H9 (cell line): Measurements from ENCODE around the gene GGNBP2. TPM values are rescaled to one million over a fixed set of nuclear protein-coding genes. Genes with fewer than 3 reads are reported as not detected.

Source experiments
- DNase-seq: peaks from one replicate; pipeline ENCODE4 v3.0.0-alpha.2; 2017
- H2AFZ ChIP-seq: one replicate; pipeline ENCODE4 v1.6.1; 2013; ENCODE audit warnings: mild to moderate bottlenecking, low read length, control low read depth, moderate library complexity
- H2AK5ac ChIP-seq: 2 replicates; pipeline ENCODE4 v1.6.1; 2013; ENCODE audit warnings: low read length, control low read depth, mixed read lengths; ENCODE audit not compliant: insufficient read length
- H2BK120ac ChIP-seq: one replicate; pipeline ENCODE4 v1.6.1; 2013; ENCODE audit warnings: low read depth, mild to moderate bottlenecking, low read length, control low read depth, inconsistent platforms; ENCODE audit not compliant: poor library complexity, severe bottlenecking
- H2BK12ac ChIP-seq: 2 replicates; pipeline ENCODE4 v1.6.1; 2013; ENCODE audit warnings: low read length, control low read depth, mixed read lengths, low read depth; ENCODE audit not compliant: insufficient read length
- H2BK15ac ChIP-seq: 2 replicates; pipeline ENCODE4 v1.6.1; 2013; ENCODE audit warnings: low read depth, low read length, control low read depth
- H2BK20ac ChIP-seq: one replicate; pipeline ENCODE4 v1.6.1; 2013; ENCODE audit warnings: low read depth, mild to moderate bottlenecking, low read length, control low read depth, inconsistent platforms; ENCODE audit not compliant: poor library complexity, severe bottlenecking
- H2BK5ac ChIP-seq: 2 replicates; pipeline ENCODE4 v1.6.1; 2013; ENCODE audit warnings: low read length, control low read depth, mixed read lengths; ENCODE audit not compliant: insufficient read length
- H3K14ac ChIP-seq: 2 replicates; pipeline ENCODE4 v1.6.1; 2013; ENCODE audit warnings: low read length, control low read depth; ENCODE audit not compliant: insufficient read depth
- H3K18ac ChIP-seq: 2 replicates; pipeline ENCODE4 v1.6.1; 2013; ENCODE audit warnings: low read depth, mild to moderate bottlenecking, mixed read lengths, low read length, control low read depth; ENCODE audit not compliant: insufficient read length
- H3K23ac ChIP-seq: 2 replicates; pipeline ENCODE4 v1.6.1; 2013; ENCODE audit warnings: low read length, control low read depth, mixed read lengths, low read depth; ENCODE audit not compliant: insufficient read length
- H3K23me2 ChIP-seq: 2 replicates; pipeline ENCODE4 v1.6.1; 2013; ENCODE audit warnings: low read depth, mild to moderate bottlenecking, mixed read lengths, low read length, control low read depth; ENCODE audit not compliant: insufficient read length, poor library complexity, severe bottlenecking
- H3K27ac ChIP-seq: 2 replicates; pipeline ENCODE4 v1.5.1; 2013; ENCODE audit warnings: low read length, control low read depth, mixed read lengths, low read depth; ENCODE audit not compliant: insufficient read length
- H3K27me3 ChIP-seq: 2 replicates; pipeline ENCODE4 v1.6.1; 2013; ENCODE audit warnings: low read length, control low read depth, inconsistent platforms; ENCODE audit not compliant: insufficient read depth
- H3K4ac ChIP-seq: 2 replicates; pipeline ENCODE4 v1.6.1; 2013; ENCODE audit warnings: low read depth, mild to moderate bottlenecking, control low read depth, inconsistent platforms, low read length, moderate library complexity
- H3K4me1 ChIP-seq: 2 replicates; pipeline ENCODE4 v1.6.1; 2013; ENCODE audit warnings: low read length, control low read depth, inconsistent platforms; ENCODE audit not compliant: insufficient read depth
- H3K4me2 ChIP-seq: 2 replicates; pipeline ENCODE4 v1.6.1; 2013; ENCODE audit warnings: low read length, control low read depth, mixed read lengths; ENCODE audit not compliant: insufficient read length, insufficient read depth
- H3K56ac ChIP-seq: 2 replicates; pipeline ENCODE4 v1.6.1; 2013; ENCODE audit warnings: low read depth, mild to moderate bottlenecking, mixed read lengths, low read length, control low read depth; ENCODE audit not compliant: insufficient read length
- H3K79me1 ChIP-seq: 2 replicates; pipeline ENCODE4 v1.6.1; 2013; ENCODE audit warnings: low read depth, mild to moderate bottlenecking, moderate library complexity, low read length, control low read depth, inconsistent platforms; ENCODE audit not compliant: insufficient read depth, poor library complexity, severe bottlenecking
- H3K79me2 ChIP-seq: 2 replicates; pipeline ENCODE4 v1.6.1; 2013; ENCODE audit warnings: low read length, control low read depth, inconsistent platforms; ENCODE audit not compliant: insufficient read depth
- H3K9ac ChIP-seq: 2 replicates; pipeline ENCODE4 v1.6.1; 2013; ENCODE audit warnings: low read length, control low read depth, mixed read lengths; ENCODE audit not compliant: insufficient read length; ENCODE audit errors: extremely low read depth
- H3K9me3 ChIP-seq: one replicate; pipeline ENCODE4 v1.6.1; 2013; ENCODE audit warnings: low read depth, low read length, inconsistent platforms; ENCODE audit not compliant: control insufficient read depth
- H3T11ph ChIP-seq: one replicate; pipeline ENCODE4 v1.6.1; 2013; ENCODE audit warnings: mild to moderate bottlenecking, low read length, control low read depth, inconsistent platforms
- H4K20me1 ChIP-seq: one replicate; pipeline ENCODE4 v1.6.1; 2013; ENCODE audit not compliant: control insufficient read depth, insufficient read length, insufficient read depth
- H4K5ac ChIP-seq: 2 replicates; pipeline ENCODE4 v1.6.1; 2013; ENCODE audit warnings: low read depth, mild to moderate bottlenecking, mixed read lengths, low read length, control low read depth; ENCODE audit not compliant: insufficient read length
- H4K8ac ChIP-seq: replicated peaks from 2 replicates; pipeline ENCODE4 v1.6.1; 2013; ENCODE audit warnings: low read length, control low read depth, mixed read lengths, low read depth; ENCODE audit not compliant: insufficient read length
- H4K91ac ChIP-seq: 2 replicates; pipeline ENCODE4 v1.6.1; 2013; ENCODE audit warnings: low read depth, mild to moderate bottlenecking, moderate library complexity, mixed read lengths, low read length, control low read depth; ENCODE audit not compliant: insufficient read length
- H3K27ac Mint-ChIP-seq, 3 experiments: 2 replicates in 2 of 3; 3 replicates in 1 of 3; pipeline ENCODE4 v1.8.0; 2020 to 2021; ENCODE audit warnings: mixed read lengths in 3 of 3, mild to moderate bottlenecking in 1 of 3, moderate library complexity in 1 of 3
- H3K27me3 Mint-ChIP-seq: 2 replicates; pipeline ENCODE4 v1.8.0; 2021; ENCODE audit warnings: low read depth, mild to moderate bottlenecking, moderate library complexity, mixed read lengths
- H3K36me3 Mint-ChIP-seq, 3 experiments: 2 replicates in 2 of 3; 3 replicates in 1 of 3; pipeline ENCODE4 v1.8.0; 2020 to 2021; ENCODE audit warnings: low read depth in 3 of 3, mixed read lengths in 3 of 3; ENCODE audit not compliant: insufficient read depth in 1 of 3
- H3K4me1 Mint-ChIP-seq, 2 experiments: 2 replicates each; pipeline ENCODE4 v1.8.0; 2020; ENCODE audit warnings: mixed read lengths in 2 of 2
- H3K4me3 Mint-ChIP-seq, 2 experiments: 2 replicates in 1 of 2; 3 replicates in 1 of 2; pipeline ENCODE4 v1.8.0; 2020 to 2021; ENCODE audit warnings: mild to moderate bottlenecking in 2 of 2, mixed read lengths in 2 of 2, moderate library complexity in 1 of 2
- H3K9me3 Mint-ChIP-seq, 2 experiments: 2 replicates in 1 of 2; 3 replicates in 1 of 2; pipeline ENCODE4 v1.8.0; 2020; ENCODE audit warnings: mild to moderate bottlenecking in 2 of 2, mixed read lengths in 2 of 2, moderate library complexity in 1 of 2
- CTCF ChIP-seq: fragments of 200-600 bp; sonication (generic); conservative IDR thresholded peaks from 3 replicates; pipeline ENCODE4 v1.8.0; 2021; ENCODE audit warnings: antibody characterized with exemption, mild to moderate bottlenecking
- WGBS: extraction: QIAGEN DNeasy Blood & Tissue Kit; methylation state at CpG from one replicate; pipeline ENCODE4 v1.1.7; 2013; ENCODE audit warnings: missing lambda C conversion rate, low lambda C conversion rate, mixed read lengths; ENCODE audit not compliant: insufficient read length; ENCODE audit errors: extremely low coverage; 5-methylcytosine and 5-hydroxymethylcytosine counted together
- total RNA-seq: library from RNA; stranded (reverse); gene quantifications from 2 replicates; pipeline ENCODE4 v1.2.1, GENCODE V29; 2021

The GGNBP2 gene
- total RNA-seq, 1 experiment from 2014 or later = 52.8 TPM

GRCh38 chr17:36578671-36579070, 34.0 kb downstream of the GGNBP2 start:
- H3K56ac ChIP-seq = no peak overlapping the region
- no peaks in the 10 kb centered on the region for H3K79me1 ChIP-seq
- no CpG with 5 or more reads among the region's 2 CpGs for WGBS
- H4K91ac ChIP-seq = no peak overlapping the region
- DNase-seq = no peak
- H3K9ac ChIP-seq = no peak overlapping the region
- H3K4me2 ChIP-seq = no peak overlapping the region
- H3K14ac ChIP-seq = no peak overlapping the region
- no peak overlapping the region for H2AK5ac ChIP-seq
- no peak overlapping the region for H2BK12ac ChIP-seq
- H2BK20ac ChIP-seq = no peak overlapping the region
- no peak overlapping the region for H2BK5ac ChIP-seq
- Mint-ChIP-seq H3K27me3 (no peaks in the 10 kb centered on the region), H3K27ac (no peak overlapping the region), H3K36me3 (peaks cover 21 to 55% (median 38%) of the 10 kb centered on the region in 3 experiments; a peak in 6 of 7 replicates), H3K9me3 (no peaks in the 10 kb centered on the region), H3K4me1 (no peaks in the 10 kb centered on the region), H3K4me3 (no peak overlapping the region)
- H3K4ac ChIP-seq = no peak overlapping the region
- no peak overlapping the region for H2BK120ac ChIP-seq
- no peaks in the 10 kb centered on the region for H3K4me1 ChIP-seq
- no peak overlapping the region for H3K18ac ChIP-seq
- H2BK15ac ChIP-seq = no peak overlapping the region
- no peaks in the 10 kb centered on the region for H3K23me2 ChIP-seq
- H3K27me3 ChIP-seq = no peaks in the 10 kb centered on the region
- no peak for TF ChIP-seq CTCF
- no peaks in the 10 kb centered on the region for H3K9me3 ChIP-seq
- no peaks in the 10 kb centered on the region for H4K20me1 ChIP-seq
- H3K27ac ChIP-seq = no peak overlapping the region
- H3K23ac ChIP-seq = no peak overlapping the region
- no peak overlapping the region for H2AFZ ChIP-seq
- H4K8ac ChIP-seq = no peak overlapping the region
- H4K5ac ChIP-seq = no peak overlapping the region
- no peak overlapping the region for H3T11ph ChIP-seq
- no peaks in the 10 kb centered on the region for H3K79me2 ChIP-seq
